ENCODE data around the gene MRTO4.

MRTO4 gene

DNA sequence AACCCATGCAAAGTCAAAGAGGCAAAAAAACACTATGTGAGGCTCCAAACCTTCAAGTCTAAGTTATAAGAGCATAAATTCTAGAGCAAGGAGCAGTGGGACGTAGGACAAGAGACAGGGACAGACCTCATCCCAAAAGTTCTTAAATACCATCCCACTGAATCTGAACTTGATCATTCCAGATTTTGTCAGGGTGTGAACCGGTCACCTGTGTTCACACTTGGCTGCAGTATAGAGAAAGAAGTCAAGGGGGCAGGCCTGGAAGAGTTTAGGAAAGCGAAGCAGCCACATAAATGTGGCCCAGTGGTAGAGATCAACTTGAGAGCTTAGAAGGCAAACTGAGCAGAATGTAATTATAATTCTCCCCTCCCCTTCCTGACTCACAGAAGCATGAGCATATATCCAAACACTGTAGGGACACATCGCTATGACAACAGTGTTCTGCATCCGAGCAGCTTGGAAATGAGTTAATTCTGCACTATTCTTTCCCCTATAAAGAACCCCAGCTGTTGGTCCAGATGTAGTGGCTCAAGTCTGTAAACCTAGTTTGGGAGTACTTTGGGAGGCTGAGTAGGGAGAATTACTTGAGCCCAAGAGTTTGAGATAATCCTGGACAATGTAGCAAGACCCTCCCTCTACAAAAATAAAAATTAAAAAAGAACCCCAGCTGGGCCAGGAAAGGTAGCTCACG, 57.7 kb downstream of the MRTO4 start:
- H3K36me3 Mint-ChIP-seq, result peaks cover 9% of the 10 kb centered on the region

More for the DNA sequence above, 57.7 kb downstream of the MRTO4 start:
- Mint-ChIP-seq H3K4me1 (peaks cover 37% of the 10 kb centered on the region), H3K9me3 (no peaks in the 10 kb centered on the region), H3K27ac (no peak overlapping the region), H3K27me3 (no peaks in the 10 kb centered on the region), H3K4me3 (no peak overlapping the region)

Data from activated naive CD4-positive, alpha-beta T cell treated with anti-CD3 and anti-CD28 coated beads, Interleukin-2, amount 50 U/mL, for 24 hours (primary cell).